GM21528 (cell line): ENCODE data around the gene CLEC5A.
"Not testable (repeated sequence)": the region's sequence is repeated elsewhere in the genome, so short reads cannot be mapped to it uniquely, and the experiment has no call there.

Experiments
- ATAC-seq: cut with Tn5 transposase; IDR thresholded peaks from one replicate; pipeline ENCODE4 v1.9.1; 2021; ENCODE audit warnings: mild to moderate bottlenecking, moderate library complexity; ENCODE audit not compliant: unreplicated experiment, low FRiP score

CLEC5A gene

GRCh38 chr7:141949911-141950310 lies 3.1 kb upstream of the CLEC5A start:
- no peak for ATAC-seq

GRCh38 chr7:141949451-141949850 lies 2.7 kb upstream of the CLEC5A start:
- ATAC-seq: no peak

GRCh38 chr7:141949021-141949420 lies 2.2 kb upstream of the CLEC5A start:
- ATAC-seq: no peak

- ATAC-seq: no peak
Measured at GRCh38 chr7:141945356-141945755, 1.4 kb downstream of the CLEC5A start.

- ATAC-seq: no peak
Measured at GRCh38 chr7:141944811-141945210, 2.0 kb downstream of the CLEC5A start.

GRCh38 chr7:141943846-141944245 lies 2.9 kb downstream of the CLEC5A start:
- ATAC-seq: no peak

- ATAC-seq: no peak
Measured at GRCh38 chr7:141941075-141941474, 5.7 kb downstream of the CLEC5A start.

- no peak for ATAC-seq
Measured at GRCh38 chr7:141930211-141930610, 16.6 kb downstream of the CLEC5A start.

- no peak for ATAC-seq
Measured at GRCh38 chr7:141928845-141929195, 18.0 kb downstream of the CLEC5A start.

- ATAC-seq: no peak
Measured at GRCh38 chr7:141928146-141928844, 18.5 kb downstream of the CLEC5A start.

GRCh38 chr7:141920281-141920680 lies 26.5 kb downstream of the CLEC5A start:
- ATAC-seq: no peak

GRCh38 chr7:141916099-141916498 lies 30.7 kb downstream of the CLEC5A start, which contains the start of gene OR9A4:
Gene OR9A4, plus strand, starts transcription at chr7:141916399. Its CDS starts 2,477 bp downstream, at chr7:141918876.
- no peak for ATAC-seq

- ATAC-seq: no peak
Measured at GRCh38 chr7:141915565-141915964, 31.2 kb downstream of the CLEC5A start.

GRCh38 chr7:141911391-141911790 lies 35.4 kb downstream of the CLEC5A start:
- no peak for ATAC-seq

- no peak for ATAC-seq
Measured at GRCh38 chr7:141906285-141906684, 40.5 kb downstream of the CLEC5A start.

GRCh38 chr7:141899366-141899765 lies 47.4 kb downstream of the CLEC5A start:
- ATAC-seq: not testable (repeated sequence)

- ATAC-seq: no peak
Measured at GRCh38 chr7:141891336-141891735, 55.4 kb downstream of the CLEC5A start.

- ATAC-seq: no peak
Measured at GRCh38 chr7:141889321-141889720, 57.5 kb downstream of the CLEC5A start.

GRCh38 chr7:141884539-141885225 lies 62.1 kb downstream of the CLEC5A start:
- no peak for ATAC-seq

GRCh38 chr7:141880960-141881359 lies 65.8 kb downstream of the CLEC5A start:
- no peak for ATAC-seq

- no peak for ATAC-seq
Measured at GRCh38 chr7:141877365-141877764, 69.4 kb downstream of the CLEC5A start.
